ENCODE results near the gene ONECUT2.

GRCh38 chr18:57410749-57411148 lies 24.4 kb upstream of the ONECUT2 start:
- no peak for TF ChIP-seq POLR2A (IDR thresholded peaks at IDR 0.05)
- TF ChIP-seq CTCF (IDR thresholded peaks at IDR 0.05): no peak

Data from heart left ventricle (tissue), 13 donors.